Measurements from ENCODE around the gene TTC13.

- TF ChIP-seq POLR2A (IDR thresholded peaks at IDR 0.05) (no peak), CTCF (IDR thresholded peaks at IDR 0.05) (no peak), POLR2AphosphoS5 (IDR thresholded peaks at IDR 0.05) (no peak), EP300 (IDR thresholded peaks at IDR 0.05; ENCODE audit: low read depth) (no peak)
These were observed 79.9 kb downstream of the TTC13 start for GRCh38 chr1:230898748-230899147.
